Bronchial epithelial cell (primary cell): ENCODE results near the gene CATSPERE. TPM values are rescaled to one million over a fixed set of nuclear protein-coding genes. Genes with fewer than 3 reads are reported as not detected.

Experiments
- DNase-seq: peaks from one replicate; pipeline ENCODE4 v3.0.0-alpha.2; 2010; ENCODE audit warnings: low read depth
- FAIRE-seq: peaks from 2 replicates; lab custom pipeline; 2011; peaks lifted over from hg19 to GRCh38; lab: Jason Lieb, UNC
- H3K27me3 ChIP-seq: 2 replicates; pipeline ENCODE4 v1.5.1; 2011; ENCODE audit warnings: low read length; ENCODE audit not compliant: control insufficient read depth, insufficient read depth
- H3K36me3 ChIP-seq: 2 replicates; pipeline ENCODE4 v1.5.1; 2011; ENCODE audit warnings: low read length; ENCODE audit not compliant: control insufficient read depth, insufficient read depth
- H3K4me3 ChIP-seq: 2 replicates; pipeline ENCODE4 v1.5.1; 2011; ENCODE audit warnings: mild to moderate bottlenecking, low read depth, low read length, control low read depth
- CTCF ChIP-seq: IDR thresholded peaks from 2 replicates; pipeline ENCODE4 v1.5.1; 2011; ENCODE audit warnings: mild to moderate bottlenecking, moderate library complexity, low read length, control low read depth, inconsistent platforms; ENCODE audit not compliant: insufficient read depth, severe bottlenecking
- total RNA-seq: library from RNA; depleted of rRNA; stranded (reverse); fragments of >200 nt; gene quantifications from 2 replicates; pipeline ENCODE4 v1.2.1, GENCODE V29; 2014

Gene CATSPERE
- total RNA-seq, 1 donor from 2014 or later: under 0.01 TPM

DNA sequence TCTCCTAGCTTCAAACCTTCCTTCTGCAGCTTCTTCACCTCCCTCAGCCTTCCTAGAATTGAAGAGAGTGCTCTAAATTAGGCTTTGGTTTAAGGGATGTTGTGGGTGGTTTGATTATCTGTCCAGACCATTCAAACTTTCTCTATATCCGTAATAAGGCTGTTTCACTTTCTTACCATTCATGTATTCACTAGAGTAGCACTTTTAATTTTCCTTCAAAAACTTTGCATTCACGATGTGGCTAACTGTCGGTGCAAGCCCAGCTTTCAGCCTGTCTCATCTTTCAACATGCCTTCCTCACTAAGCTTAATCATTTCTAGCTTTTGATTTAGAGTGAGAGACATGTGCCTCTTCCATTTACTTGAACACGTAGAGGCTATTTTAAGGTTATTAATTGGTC is 165.6 kb downstream of the CATSPERE start:
- no peaks in the 10 kb centered on the region for H3K27me3 ChIP-seq
- no peak overlapping the region for H3K4me3 ChIP-seq
- H3K36me3 ChIP-seq: no peaks in the 10 kb centered on the region
- no peak for TF ChIP-seq CTCF
- FAIRE-seq (no peak), DNase-seq (no peak)

GRCh38 chr1:244628789-244629188 is 167.7 kb downstream of the CATSPERE start:
- no peaks in the 10 kb centered on the region for H3K36me3 ChIP-seq
- TF ChIP-seq CTCF: no peak
- no peak for DNase-seq
- no peak for FAIRE-seq
- H3K4me3 ChIP-seq: no peak overlapping the region
- H3K27me3 ChIP-seq: no peaks in the 10 kb centered on the region

- no peak for FAIRE-seq
- no peak for DNase-seq
- H3K4me3 ChIP-seq: no peak overlapping the region
- no peaks in the 10 kb centered on the region for H3K27me3 ChIP-seq
- no peaks in the 10 kb centered on the region for H3K36me3 ChIP-seq
- TF ChIP-seq CTCF: no peak
These were observed 172.1 kb downstream of the CATSPERE start for GRCh38 chr1:244633140-244633539.

DNA sequence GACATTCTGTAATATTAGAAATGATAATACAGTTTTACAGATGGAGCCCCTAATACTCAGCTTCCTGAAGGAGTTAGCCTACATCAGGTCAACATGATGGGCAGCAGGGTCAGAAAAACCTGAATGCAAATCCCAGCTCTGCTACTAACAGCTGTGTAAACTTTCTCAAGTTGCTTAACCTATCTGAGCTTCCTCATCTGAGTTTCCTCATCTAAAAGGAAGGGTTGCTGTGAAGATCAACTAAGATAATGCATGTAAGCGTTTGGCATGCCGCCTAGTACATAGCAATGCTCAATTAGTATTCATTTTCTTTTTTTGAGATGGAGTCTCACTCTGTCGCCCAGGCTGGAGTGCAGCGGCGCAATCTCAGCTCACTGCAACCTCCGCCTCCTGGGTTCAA is 173.5 kb downstream of the CATSPERE start:
- no peak for FAIRE-seq
- H3K27me3 ChIP-seq: no peaks in the 10 kb centered on the region
- TF ChIP-seq CTCF: no peak
- H3K36me3 ChIP-seq: no peaks in the 10 kb centered on the region
- DNase-seq: no peak
- no peak overlapping the region for H3K4me3 ChIP-seq

DNA sequence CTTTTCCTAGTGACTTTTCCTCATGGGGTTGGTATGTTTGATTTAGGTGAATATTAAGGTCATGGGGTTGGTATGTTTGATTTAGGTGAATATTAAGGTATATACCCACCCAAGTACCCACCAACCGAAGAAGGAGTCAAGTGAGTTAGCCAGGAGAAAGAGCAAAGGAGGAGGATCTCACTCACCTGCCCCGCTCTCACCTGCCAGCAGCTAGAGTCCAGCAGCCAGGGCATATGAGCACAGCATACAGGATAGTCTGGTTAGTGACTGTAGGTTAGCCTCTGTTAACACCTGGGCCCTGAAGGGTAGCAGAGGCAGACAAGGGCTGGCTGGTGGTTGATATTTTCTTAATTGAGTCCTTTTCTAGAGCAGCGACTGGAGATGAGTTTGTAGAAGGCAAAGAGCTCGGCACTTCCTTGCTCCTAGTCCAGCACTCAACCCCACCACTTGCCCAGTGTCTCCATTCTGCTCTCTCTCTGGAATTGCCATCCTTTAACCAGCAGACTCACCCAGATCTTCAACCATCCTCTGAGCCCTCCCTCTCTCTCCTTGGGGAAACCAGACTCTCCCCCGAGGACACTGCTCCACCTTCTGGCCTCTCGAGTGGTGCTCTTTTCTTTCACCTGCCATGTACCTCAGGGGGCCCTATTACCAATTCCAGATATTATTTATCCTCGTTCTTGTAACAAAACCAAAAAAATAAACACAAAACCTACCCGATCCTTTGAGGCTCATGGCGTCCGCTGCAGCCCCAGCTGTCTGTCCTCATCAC is 175.6 kb downstream of the CATSPERE start:
- H3K4me3 ChIP-seq: no peak overlapping the region
- H3K27me3 ChIP-seq: no peaks in the 10 kb centered on the region
- no peak for TF ChIP-seq CTCF
- no peaks in the 10 kb centered on the region for H3K36me3 ChIP-seq
- FAIRE-seq (no peak), DNase-seq (no peak)

DNA sequence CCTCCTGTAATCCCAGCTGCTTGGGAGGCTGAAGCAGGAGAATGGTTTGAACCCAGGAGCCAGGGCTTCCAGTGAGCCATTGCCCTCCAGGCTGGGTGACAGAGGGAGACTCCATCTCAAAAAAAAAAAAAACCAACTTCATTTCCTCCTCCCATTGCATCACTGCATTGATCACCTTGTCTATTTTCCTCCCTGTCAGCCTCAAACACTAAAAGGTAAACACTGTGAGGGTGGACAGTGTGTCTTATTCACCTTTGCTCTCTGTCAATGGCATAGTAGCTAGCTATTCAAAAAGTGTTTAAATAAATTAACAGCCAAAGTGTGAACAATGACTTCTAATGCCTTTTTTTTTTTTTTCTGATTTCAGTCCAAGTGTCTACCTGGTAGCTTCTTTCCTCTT is 178.5 kb downstream of the CATSPERE start:
- H3K4me3 ChIP-seq: no peak overlapping the region
- no peak for TF ChIP-seq CTCF
- FAIRE-seq: no peak
- H3K36me3 ChIP-seq: no peaks in the 10 kb centered on the region
- DNase-seq: no peak
- no peaks in the 10 kb centered on the region for H3K27me3 ChIP-seq
